Mucosa of stomach (tissue), 1 donor: ENCODE results near the gene TAF11L5.
"Not testable (repeated sequence)": the region's sequence is repeated elsewhere in the genome, so short reads cannot be mapped to it uniquely, and the experiment has no call there.

ENCODE experiments used
- H3K27me3 ChIP-seq: one replicate; pipeline ENCODE4 v1.7.0; 2013; ENCODE audit warnings: mild to moderate bottlenecking, low read length; ENCODE audit not compliant: control insufficient read depth, insufficient read depth
- H3K36me3 ChIP-seq: one replicate; pipeline ENCODE4 v1.7.0; 2013; ENCODE audit warnings: low read length; ENCODE audit not compliant: control insufficient read depth, insufficient read depth
- H3K4me1 ChIP-seq: one replicate; pipeline ENCODE4 v1.7.0; 2013; ENCODE audit warnings: mild to moderate bottlenecking, low read length; ENCODE audit not compliant: control insufficient read depth, insufficient read depth
- H3K4me3 ChIP-seq: one replicate; pipeline ENCODE4 v1.7.0; 2013; ENCODE audit warnings: low read length
- H3K9ac ChIP-seq: one replicate; pipeline ENCODE4 v1.7.0; 2013; ENCODE audit warnings: mild to moderate bottlenecking, low read length, moderate library complexity
- H3K9me3 ChIP-seq: one replicate; pipeline ENCODE4 v1.7.0; 2013; ENCODE audit warnings: mild to moderate bottlenecking, low read length, moderate library complexity; ENCODE audit not compliant: control insufficient read depth
- donor health status: Pancreatic carcinoma.

TAF11L5 gene

GRCh38 chr5:17517526-17517925 is 7.5 kb upstream of the TAF11L5 start:
- H3K9ac ChIP-seq, H3K9me3 ChIP-seq, H3K36me3 ChIP-seq, H3K27me3 ChIP-seq, H3K4me3 ChIP-seq, H3K4me1 ChIP-seq: not testable (repeated sequence)

- H3K27me3 ChIP-seq, H3K4me1 ChIP-seq, H3K4me3 ChIP-seq, H3K36me3 ChIP-seq, H3K9me3 ChIP-seq, H3K9ac ChIP-seq: not testable (repeated sequence)
Measured at GRCh38 chr5:17518067-17518466, 7.0 kb upstream of the TAF11L5 start, which contains the start of gene TAF11L3. Gene TAF11L3 (plus strand): TSS chr5:17518367.

- not testable (repeated sequence) for H3K27me3 ChIP-seq, H3K9me3 ChIP-seq, H3K9ac ChIP-seq, H3K4me1 ChIP-seq, H3K4me3 ChIP-seq, H3K36me3 ChIP-seq
Measured at GRCh38 chr5:17519508-17519907, 5.5 kb upstream of the TAF11L5 start.

GRCh38 chr5:17521501-17521900 is 3.5 kb upstream of the TAF11L5 start, which contains the start of gene TAF11L4:
Gene TAF11L4 (plus strand): TSS chr5:17521801.
- not testable (repeated sequence) for H3K4me3 ChIP-seq, H3K9ac ChIP-seq, H3K4me1 ChIP-seq, H3K36me3 ChIP-seq, H3K9me3 ChIP-seq, H3K27me3 ChIP-seq

GRCh38 chr5:17526504-17526903 is 1.5 kb downstream of the TAF11L5 start:
- H3K4me1 ChIP-seq, H3K9ac ChIP-seq, H3K27me3 ChIP-seq, H3K4me3 ChIP-seq, H3K36me3 ChIP-seq, H3K9me3 ChIP-seq: not testable (repeated sequence)

GRCh38 chr5:17528369-17528768 is 3.3 kb downstream of the TAF11L5 start, which contains the start of gene TAF11L6:
Gene TAF11L6 (plus strand): TSS chr5:17528669.
- not testable (repeated sequence) for H3K9ac ChIP-seq, H3K36me3 ChIP-seq, H3K27me3 ChIP-seq, H3K4me3 ChIP-seq, H3K4me1 ChIP-seq, H3K9me3 ChIP-seq
